Neural cell (in vitro differentiated cells): ENCODE measurements around the gene IL20RB. TPM values are rescaled to one million over a fixed set of nuclear protein-coding genes. Genes with fewer than 3 reads are reported as not detected.

Experiments
- H2AFZ ChIP-seq: fragments of 200-600, 300-800 bp; sonication (generic), shearing (Covaris generic); 2 replicates; pipeline ENCODE4 v1.6.0; 2014; ENCODE audit warnings: low read depth, mild to moderate bottlenecking, antibody characterized with exemption, low read length, moderate library complexity
- H3F3A ChIP-seq: fragments of 200-600 bp; shearing (Covaris generic); 2 replicates; pipeline ENCODE4 v1.6.1; 2016; ENCODE audit warnings: mild to moderate bottlenecking, moderate library complexity, mixed read lengths, antibody characterized with exemption, low read length; ENCODE audit not compliant: insufficient read depth, poor library complexity, severe bottlenecking
- H3K27ac ChIP-seq: fragments of 200-600, 300-800 bp; sonication (generic), shearing (Covaris generic); 2 replicates; pipeline ENCODE4 v1.5.1; 2014; ENCODE audit warnings: mild to moderate bottlenecking, low read length, moderate library complexity
- H3K27me3 ChIP-seq: fragments of 300-800, 200-600 bp; sonication (generic), shearing (Covaris generic); 2 replicates; pipeline ENCODE4 v1.6.0; 2014; ENCODE audit warnings: mild to moderate bottlenecking, low read depth, low read length, moderate library complexity; ENCODE audit not compliant: insufficient read depth
- H3K36me3 ChIP-seq: fragments of 300-800, 200-600 bp; sonication (generic), shearing (Covaris generic); 2 replicates; pipeline ENCODE4 v1.5.1; 2014; ENCODE audit warnings: mild to moderate bottlenecking, antibody characterized with exemption, low read length, moderate library complexity; ENCODE audit not compliant: insufficient read depth
- H3K4me2 ChIP-seq: fragments of 300-800, 200-600 bp; sonication (generic), shearing (Covaris generic); 2 replicates; pipeline ENCODE4 v1.6.0; 2014; ENCODE audit warnings: mild to moderate bottlenecking, low read length
- H3K4me3 ChIP-seq: fragments of 300-800, 200-600 bp; sonication (generic), shearing (Covaris generic); 2 replicates; pipeline ENCODE4 v1.5.1; 2014; ENCODE audit warnings: mild to moderate bottlenecking, low read length, moderate library complexity
- H3K79me2 ChIP-seq: fragments of 200-600 bp; shearing (Covaris generic); replicated peaks from 2 replicates; pipeline ENCODE4 v1.6.0; 2014; ENCODE audit warnings: mild to moderate bottlenecking, low read length, moderate library complexity; ENCODE audit not compliant: insufficient read depth
- H3K9ac ChIP-seq: fragments of 300-800, 200-600 bp; sonication (generic), shearing (Covaris generic); 2 replicates; pipeline ENCODE4 v1.6.1; 2016; ENCODE audit warnings: mild to moderate bottlenecking, low read length, mixed read lengths
- H3K9me2 ChIP-seq: fragments of 200-600 bp; shearing (Covaris generic); 2 replicates; pipeline ENCODE4 v1.6.1; 2016; ENCODE audit warnings: mild to moderate bottlenecking, low read length, mixed read lengths; ENCODE audit not compliant: insufficient read depth
- H3K9me3 ChIP-seq: fragments of 200-600, 300-800 bp; sonication (generic), shearing (Covaris generic); 2 replicates; pipeline ENCODE4 v1.6.1; 2016; ENCODE audit warnings: mild to moderate bottlenecking, mixed run types, low read length, moderate library complexity, mixed read lengths
- H4K20me1 ChIP-seq: fragments of 200-600 bp; shearing (Covaris generic); 2 replicates; pipeline ENCODE4 v1.6.1; 2016; ENCODE audit warnings: mild to moderate bottlenecking, mixed run types; ENCODE audit not compliant: insufficient read depth
- CTCF ChIP-seq: fragments of 450-650 bp; IDR thresholded peaks from 2 replicates; pipeline ENCODE4 v1.5.1; 2014; ENCODE audit warnings: antibody characterized with exemption, mild to moderate bottlenecking, moderate library complexity; ENCODE audit not compliant: poor library complexity, severe bottlenecking
- EP300 ChIP-seq: fragments of 450-650 bp; conservative IDR thresholded peaks from 2 replicates; pipeline ENCODE4 v1.6.1; 2014; ENCODE audit warnings: antibody characterized with exemption, mild to moderate bottlenecking, moderate library complexity; ENCODE audit not compliant: poor library complexity, severe bottlenecking
- EZH2 ChIP-seq: fragments of 200-600, 300-800 bp; shearing (Covaris generic), sonication (generic); IDR thresholded peaks from 2 replicates; pipeline ENCODE4 v1.6.1; 2014; ENCODE audit warnings: antibody characterized with exemption, low read length, borderline replicate concordance, mild to moderate bottlenecking; ENCODE audit not compliant: insufficient read depth, poor library complexity, severe bottlenecking
- MXI1 ChIP-seq: fragments of 450-650 bp; conservative IDR thresholded peaks from 2 replicates; pipeline ENCODE4 v1.6.1; 2014; ENCODE audit warnings: antibody characterized with exemption, mild to moderate bottlenecking; ENCODE audit not compliant: poor library complexity, severe bottlenecking
- POLR2AphosphoS5 ChIP-seq: IDR thresholded peaks from 2 replicates; pipeline ENCODE4 v1.6.1; 2012
- RAD21 ChIP-seq: fragments of 450-650 bp; conservative IDR thresholded peaks from 2 replicates; pipeline ENCODE4 v1.6.1; 2014; ENCODE audit warnings: antibody characterized with exemption, mild to moderate bottlenecking, moderate library complexity
- REST ChIP-seq: IDR thresholded peaks from 2 replicates; pipeline ENCODE4 v1.6.1; 2012; ENCODE audit warnings: borderline replicate concordance
- SMC3 ChIP-seq: fragments of 450-650 bp; conservative IDR thresholded peaks from 2 replicates; pipeline ENCODE4 v1.6.1; 2014; ENCODE audit warnings: antibody characterized with exemption, mild to moderate bottlenecking, moderate library complexity; ENCODE audit not compliant: poor library complexity
- TAF1 ChIP-seq: IDR thresholded peaks from 2 replicates; pipeline ENCODE4 v1.6.1; 2012; ENCODE audit warnings: low read depth
- polyA plus RNA-seq: library from polyadenylated mRNA; depleted of rRNA; stranded (reverse); fragments of >200 nt; gene quantifications from 2 replicates; pipeline ENCODE4 v1.2.3, GENCODE V29; 2014

The IL20RB gene
- polyA plus RNA-seq, 1 donor from 2014 or later: 3.0 TPM

- no peaks in the 10 kb centered on the region for H4K20me1 ChIP-seq
- TF ChIP-seq RAD21 (no peak), MXI1 (no peak), SMC3 (no peak), EP300 (no peak), EZH2 (no peak), POLR2AphosphoS5 (no peak), CTCF (no peak), TAF1 (no peak), REST (no peak)
- no peak overlapping the region for H3K9ac ChIP-seq
- H3K27ac ChIP-seq: no peak overlapping the region
- no peak overlapping the region for H3K4me2 ChIP-seq
- H3K36me3 ChIP-seq: peaks cover 8% of the 10 kb centered on the region
- H3K27me3 ChIP-seq: no peaks in the 10 kb centered on the region
- peaks cover 7% of the 10 kb centered on the region for H3K9me3 ChIP-seq
- H3F3A ChIP-seq: no peaks in the 10 kb centered on the region
- peaks cover 4% of the 10 kb centered on the region for H3K79me2 ChIP-seq
- no peaks in the 10 kb centered on the region for H3K9me2 ChIP-seq
- H2AFZ ChIP-seq: no peak overlapping the region
- no peak overlapping the region for H3K4me3 ChIP-seq
Observed at GRCh38 chr3:136939489-136939888, 18.3 kb upstream of the IL20RB start.

GRCh38 chr3:136942803-136943202 lies 15.0 kb upstream of the IL20RB start:
- Histone ChIP-seq H3K27me3 (no peaks in the 10 kb centered on the region), H4K20me1 (no peaks in the 10 kb centered on the region), H3K79me2 (peaks cover 4% of the 10 kb centered on the region), H3K9ac (no peak overlapping the region), H3F3A (no peaks in the 10 kb centered on the region), H3K4me3 (no peak overlapping the region), H3K27ac (no peak overlapping the region), H3K4me2 (no peak overlapping the region), H3K9me2 (no peaks in the 10 kb centered on the region), H3K9me3 (no peaks in the 10 kb centered on the region), H3K36me3 (peaks cover 5% of the 10 kb centered on the region), H2AFZ (no peak overlapping the region)
- TF ChIP-seq REST: no peak
- TF ChIP-seq EZH2: no peak
- no peak for TF ChIP-seq RAD21
- TF ChIP-seq MXI1: no peak
- no peak for TF ChIP-seq EP300
- TF ChIP-seq POLR2AphosphoS5: no peak
- TF ChIP-seq SMC3: no peak
- TF ChIP-seq TAF1: no peak
- no peak for TF ChIP-seq CTCF
